Endothelial cell of umbilical vein (primary cell): Measurements from ENCODE around the gene LIPJ.

Source experiments
- JUN ChIP-seq: IDR thresholded peaks from 2 replicates; pipeline ENCODE4 v1.6.1; 2011; ENCODE audit warnings: borderline replicate concordance, low read depth; ENCODE audit not compliant: insufficient read length, insufficient read depth
- TF ChIP-seq, protein P1 (sequence below), 2 donors: IDR thresholded peaks; 1 replicate in 1 of 2; 2 replicates in 1 of 2; pipeline ENCODE4 v1.5.1; 2011; ENCODE audit warnings: low read length in 2 of 2, mild to moderate bottlenecking in 2 of 2, moderate library complexity in 2 of 2, control low read depth in 1 of 2, inconsistent platforms in 1 of 2, low read depth in 1 of 2; ENCODE audit not compliant: insufficient read depth in 1 of 2; ENCODE audit errors: extremely low read depth in 1 of 2

- no peak for TF ChIP-seq JUN
- TF ChIP-seq, protein P1, sequence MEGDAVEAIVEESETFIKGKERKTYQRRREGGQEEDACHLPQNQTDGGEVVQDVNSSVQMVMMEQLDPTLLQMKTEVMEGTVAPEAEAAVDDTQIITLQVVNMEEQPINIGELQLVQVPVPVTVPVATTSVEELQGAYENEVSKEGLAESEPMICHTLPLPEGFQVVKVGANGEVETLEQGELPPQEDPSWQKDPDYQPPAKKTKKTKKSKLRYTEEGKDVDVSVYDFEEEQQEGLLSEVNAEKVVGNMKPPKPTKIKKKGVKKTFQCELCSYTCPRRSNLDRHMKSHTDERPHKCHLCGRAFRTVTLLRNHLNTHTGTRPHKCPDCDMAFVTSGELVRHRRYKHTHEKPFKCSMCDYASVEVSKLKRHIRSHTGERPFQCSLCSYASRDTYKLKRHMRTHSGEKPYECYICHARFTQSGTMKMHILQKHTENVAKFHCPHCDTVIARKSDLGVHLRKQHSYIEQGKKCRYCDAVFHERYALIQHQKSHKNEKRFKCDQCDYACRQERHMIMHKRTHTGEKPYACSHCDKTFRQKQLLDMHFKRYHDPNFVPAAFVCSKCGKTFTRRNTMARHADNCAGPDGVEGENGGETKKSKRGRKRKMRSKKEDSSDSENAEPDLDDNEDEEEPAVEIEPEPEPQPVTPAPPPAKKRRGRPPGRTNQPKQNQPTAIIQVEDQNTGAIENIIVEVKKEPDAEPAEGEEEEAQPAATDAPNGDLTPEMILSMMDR (IDR thresholded peaks at IDR 0.05; ENCODE audit: extremely low read depth in 1 of 2, insufficient read depth in 1 of 2, low read depth in 1 of 2, low read length in 2 of 2): no peak
Measured at GRCh38 chr10:88582411-88582805, 4.2 kb upstream of the LIPJ start.
